WTC11 (cell line): Measurements from ENCODE around the gene GIMAP2. TPM values are rescaled to one million over a fixed set of nuclear protein-coding genes. Genes with fewer than 3 reads are reported as not detected.

ENCODE experiments used
- ATAC-seq: fragments of 200-7000 bp; cut with Tn5 transposase; 2 replicates; pipeline ENCODE4 v1.10.0; 2021; ENCODE audit warnings: mild to moderate bottlenecking, moderate library complexity
- CTCF ChIA-PET: fragments of 300-600 bp; sonication (Branson Sonifier 250); formaldehyde crosslinking; loops from one replicate; lab custom pipeline; 2021; ENCODE audit warnings: antibody characterized with exemption; lab: Charles Lee
- POLR2A ChIA-PET: fragments of 350-600 bp; sonication (Branson Sonifier 250); formaldehyde crosslinking; loops from one replicate; lab custom pipeline; 2021; ENCODE audit warnings: antibody characterized with exemption; lab: Charles Lee
- DNase-seq: peaks from one replicate; pipeline ENCODE4 v3.0.0; 2021; ENCODE audit warnings: low spot score
- H3K27ac Mint-ChIP-seq: 2 replicates; pipeline ENCODE4 v1.8.0; 2021; ENCODE audit warnings: mixed read lengths
- H3K27me3 Mint-ChIP-seq: 2 replicates; pipeline ENCODE4 v1.8.0; 2021; ENCODE audit warnings: low read depth, mild to moderate bottlenecking, moderate library complexity, mixed read lengths
- H3K36me3 Mint-ChIP-seq: 2 replicates; pipeline ENCODE4 v1.8.0; 2021; ENCODE audit warnings: mixed read lengths
- H3K4me1 Mint-ChIP-seq: 2 replicates; pipeline ENCODE4 v1.8.0; 2022; ENCODE audit warnings: mixed read lengths
- H3K4me3 Mint-ChIP-seq: 2 replicates; pipeline ENCODE4 v1.8.0; 2021; ENCODE audit warnings: mild to moderate bottlenecking, moderate library complexity, mixed read lengths
- H3K9me3 Mint-ChIP-seq: 2 replicates; pipeline ENCODE4 v1.8.0; 2021; ENCODE audit warnings: mixed read lengths
- EMX1 ChIP-seq: fragments of 250-450 bp; sonication (Bioruptor Pico); IDR thresholded peaks from 2 replicates; pipeline ENCODE4 v1.8.0; 2021; ENCODE audit warnings: mild to moderate bottlenecking
- GTF2I ChIP-seq: fragments of 250-450 bp; sonication (Bioruptor Pico); conservative IDR thresholded peaks from 2 replicates; pipeline ENCODE4 v1.4.0; 2021; ENCODE audit warnings: mild to moderate bottlenecking
- KAT7 ChIP-seq: sonication (generic); formaldehyde crosslinking; IDR thresholded peaks from 2 replicates; pipeline ENCODE4 v1.8.1; 2023; ENCODE audit warnings: missing genetic modification reagents, mild to moderate bottlenecking, borderline replicate concordance
- NR2C2 ChIP-seq: sonication (generic); formaldehyde crosslinking; IDR thresholded peaks from 2 replicates; pipeline ENCODE4 v1.8.0; 2022; ENCODE audit warnings: mild to moderate bottlenecking, missing genetic modification reagents
- OVOL2 ChIP-seq: fragments of 250-450 bp; sonication (Bioruptor Pico); IDR thresholded peaks from 2 replicates; pipeline ENCODE4 v1.9.0; 2021; ENCODE audit warnings: mild to moderate bottlenecking, borderline replicate concordance
- RELA ChIP-seq: sonication (generic); formaldehyde crosslinking; IDR thresholded peaks from 2 replicates; pipeline ENCODE4 v1.8.1; 2022; ENCODE audit warnings: missing genetic modification reagents, mild to moderate bottlenecking, borderline replicate concordance
- ZBTB21 ChIP-seq: sonication (generic); formaldehyde crosslinking; IDR thresholded peaks from 2 replicates; pipeline ENCODE4 v1.8.1; 2023; ENCODE audit warnings: mild to moderate bottlenecking, missing genetic modification reagents, borderline replicate concordance
- ZNF671 ChIP-seq: fragments of 250-450 bp; sonication (Bioruptor Pico); IDR thresholded peaks from 2 replicates; pipeline ENCODE4 v1.8.0; 2021; ENCODE audit warnings: mild to moderate bottlenecking
- total RNA-seq: library from RNA; stranded (reverse); gene quantifications from 3 replicates; pipeline ENCODE4 v1.2.3, GENCODE V29; 2021
- TF ChIP-seq, protein P1 (sequence below): fragments of 250-450 bp; sonication (Bioruptor Pico); IDR thresholded peaks from 2 replicates; pipeline ENCODE4 v1.9.0; 2021; ENCODE audit warnings: mild to moderate bottlenecking
- TF ChIP-seq, protein P2 (sequence below): fragments of 250-450 bp; sonication (Bioruptor Pico); IDR thresholded peaks from 2 replicates; pipeline ENCODE4 v1.9.0; 2021; ENCODE audit warnings: moderate library complexity, mild to moderate bottlenecking, inconsistent platforms, borderline replicate concordance
- TF ChIP-seq, protein P3 (sequence below): fragments of 250-450 bp; sonication (Bioruptor Pico); IDR thresholded peaks from 2 replicates; pipeline ENCODE4 v1.9.0; 2021; ENCODE audit warnings: mild to moderate bottlenecking
- TF ChIP-seq, protein P4 (sequence below): sonication (generic); formaldehyde crosslinking; IDR thresholded peaks from 2 replicates; pipeline ENCODE4 v1.8.1; 2023; ENCODE audit warnings: mild to moderate bottlenecking, missing genetic modification reagents
- TF ChIP-seq, protein P5 (sequence below): sonication (generic); formaldehyde crosslinking; IDR thresholded peaks from 2 replicates; pipeline ENCODE4 v1.8.1; 2023; ENCODE audit warnings: mild to moderate bottlenecking, missing genetic modification reagents, moderate library complexity
- TF ChIP-seq, protein P6 (sequence below): fragments of 200-600 bp; IDR thresholded peaks from 2 replicates; pipeline ENCODE4 v1.8.0; 2022; ENCODE audit warnings: antibody characterized with exemption
- TF ChIP-seq, protein P7 (sequence below): fragments of 250-450 bp; sonication (Bioruptor Pico); IDR thresholded peaks from 2 replicates; pipeline ENCODE4 v2.1.2; 2022; ENCODE audit warnings: mild to moderate bottlenecking, moderate library complexity

The GIMAP2 gene
- total RNA-seq, 1 experiment from 2014 or later, result 0.15 TPM

DNA sequence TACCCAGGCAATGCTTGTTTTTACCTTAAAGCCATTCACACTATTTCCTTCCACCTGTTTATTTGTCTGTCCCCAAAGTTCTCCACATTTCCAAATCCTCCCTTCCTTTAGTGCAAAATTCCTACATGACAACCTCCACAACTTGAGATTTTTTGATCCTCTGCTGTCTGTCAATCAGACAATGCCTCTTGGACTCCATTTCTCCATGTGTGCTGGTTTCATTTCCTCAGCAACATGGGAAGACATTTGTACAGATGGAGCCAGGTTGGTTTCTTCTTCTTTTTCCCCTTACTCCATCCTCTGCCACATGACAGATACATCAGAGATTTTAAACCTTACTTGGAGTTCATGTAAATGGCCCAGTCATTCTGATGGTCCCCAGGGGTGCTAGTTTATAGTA lies 19.1 kb upstream of the GIMAP2 start:
- ATAC-seq (no peak), DNase-seq (no peak)
- TF ChIP-seq NR2C2, result no peak
- TF ChIP-seq, protein P1, sequence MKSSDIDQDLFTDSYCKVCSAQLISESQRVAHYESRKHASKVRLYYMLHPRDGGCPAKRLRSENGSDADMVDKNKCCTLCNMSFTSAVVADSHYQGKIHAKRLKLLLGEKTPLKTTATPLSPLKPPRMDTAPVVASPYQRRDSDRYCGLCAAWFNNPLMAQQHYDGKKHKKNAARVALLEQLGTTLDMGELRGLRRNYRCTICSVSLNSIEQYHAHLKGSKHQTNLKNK, result no peak
- TF ChIP-seq, protein P2, sequence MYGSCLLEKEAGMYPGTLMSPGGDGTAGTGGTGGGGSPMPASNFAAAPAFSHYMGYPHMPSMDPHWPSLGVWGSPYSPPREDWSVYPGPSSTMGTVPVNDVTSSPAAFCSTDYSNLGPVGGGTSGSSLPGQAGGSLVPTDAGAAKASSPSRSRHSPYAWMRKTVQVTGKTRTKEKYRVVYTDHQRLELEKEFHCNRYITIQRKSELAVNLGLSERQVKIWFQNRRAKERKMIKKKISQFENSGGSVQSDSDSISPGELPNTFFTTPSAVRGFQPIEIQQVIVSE, result no peak
- TF ChIP-seq, protein P3, sequence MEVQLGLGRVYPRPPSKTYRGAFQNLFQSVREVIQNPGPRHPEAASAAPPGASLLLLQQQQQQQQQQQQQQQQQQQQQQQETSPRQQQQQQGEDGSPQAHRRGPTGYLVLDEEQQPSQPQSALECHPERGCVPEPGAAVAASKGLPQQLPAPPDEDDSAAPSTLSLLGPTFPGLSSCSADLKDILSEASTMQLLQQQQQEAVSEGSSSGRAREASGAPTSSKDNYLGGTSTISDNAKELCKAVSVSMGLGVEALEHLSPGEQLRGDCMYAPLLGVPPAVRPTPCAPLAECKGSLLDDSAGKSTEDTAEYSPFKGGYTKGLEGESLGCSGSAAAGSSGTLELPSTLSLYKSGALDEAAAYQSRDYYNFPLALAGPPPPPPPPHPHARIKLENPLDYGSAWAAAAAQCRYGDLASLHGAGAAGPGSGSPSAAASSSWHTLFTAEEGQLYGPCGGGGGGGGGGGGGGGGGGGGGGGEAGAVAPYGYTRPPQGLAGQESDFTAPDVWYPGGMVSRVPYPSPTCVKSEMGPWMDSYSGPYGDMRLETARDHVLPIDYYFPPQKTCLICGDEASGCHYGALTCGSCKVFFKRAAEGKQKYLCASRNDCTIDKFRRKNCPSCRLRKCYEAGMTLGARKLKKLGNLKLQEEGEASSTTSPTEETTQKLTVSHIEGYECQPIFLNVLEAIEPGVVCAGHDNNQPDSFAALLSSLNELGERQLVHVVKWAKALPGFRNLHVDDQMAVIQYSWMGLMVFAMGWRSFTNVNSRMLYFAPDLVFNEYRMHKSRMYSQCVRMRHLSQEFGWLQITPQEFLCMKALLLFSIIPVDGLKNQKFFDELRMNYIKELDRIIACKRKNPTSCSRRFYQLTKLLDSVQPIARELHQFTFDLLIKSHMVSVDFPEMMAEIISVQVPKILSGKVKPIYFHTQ (CRISPR knock-in tag), result no peak
- TF ChIP-seq ZNF671, result no peak
- TF ChIP-seq ZBTB21 (CRISPR knock-in tag), result no peak
- ChIA-PET POLR2A (no interaction called here), CTCF (no interaction called here)
- peaks cover 36% of the 10 kb centered on the region for H3K27me3 Mint-ChIP-seq
- H3K9me3 Mint-ChIP-seq, result peaks cover 10% of the 10 kb centered on the region
- no peak overlapping the region for H3K27ac Mint-ChIP-seq
- H3K4me1 Mint-ChIP-seq, result no peaks in the 10 kb centered on the region
- no peaks in the 10 kb centered on the region for H3K36me3 Mint-ChIP-seq
- no peak overlapping the region for H3K4me3 Mint-ChIP-seq

DNA sequence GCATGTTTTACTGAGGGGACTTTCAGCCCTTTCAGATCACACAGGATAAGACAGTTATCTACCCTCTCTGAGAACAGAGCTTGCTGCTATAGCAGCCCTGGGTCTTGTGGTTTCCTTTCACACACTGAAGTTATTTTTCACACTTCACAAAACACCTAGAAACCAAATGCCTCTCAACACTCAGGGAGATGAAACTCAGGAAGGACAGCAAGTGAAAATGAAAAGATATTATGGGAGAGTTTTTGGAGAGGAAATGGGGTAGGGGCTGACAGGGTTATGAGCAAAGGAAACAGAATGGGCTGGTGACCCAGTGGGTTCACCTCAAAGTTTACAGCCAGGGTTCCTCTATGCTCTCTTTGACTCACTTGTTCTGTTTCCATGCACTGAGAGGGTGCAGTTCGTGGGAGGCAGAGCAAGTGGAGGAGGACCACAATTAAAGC lies 17.0 kb upstream of the GIMAP2 start:
- H3K27me3 Mint-ChIP-seq, result peaks cover 46% of the 10 kb centered on the region
- H3K4me1 Mint-ChIP-seq, result no peaks in the 10 kb centered on the region
- TF ChIP-seq, protein P4, sequence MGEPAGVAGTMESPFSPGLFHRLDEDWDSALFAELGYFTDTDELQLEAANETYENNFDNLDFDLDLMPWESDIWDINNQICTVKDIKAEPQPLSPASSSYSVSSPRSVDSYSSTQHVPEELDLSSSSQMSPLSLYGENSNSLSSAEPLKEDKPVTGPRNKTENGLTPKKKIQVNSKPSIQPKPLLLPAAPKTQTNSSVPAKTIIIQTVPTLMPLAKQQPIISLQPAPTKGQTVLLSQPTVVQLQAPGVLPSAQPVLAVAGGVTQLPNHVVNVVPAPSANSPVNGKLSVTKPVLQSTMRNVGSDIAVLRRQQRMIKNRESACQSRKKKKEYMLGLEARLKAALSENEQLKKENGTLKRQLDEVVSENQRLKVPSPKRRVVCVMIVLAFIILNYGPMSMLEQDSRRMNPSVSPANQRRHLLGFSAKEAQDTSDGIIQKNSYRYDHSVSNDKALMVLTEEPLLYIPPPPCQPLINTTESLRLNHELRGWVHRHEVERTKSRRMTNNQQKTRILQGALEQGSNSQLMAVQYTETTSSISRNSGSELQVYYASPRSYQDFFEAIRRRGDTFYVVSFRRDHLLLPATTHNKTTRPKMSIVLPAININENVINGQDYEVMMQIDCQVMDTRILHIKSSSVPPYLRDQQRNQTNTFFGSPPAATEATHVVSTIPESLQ (CRISPR knock-in tag), result no peak
- TF ChIP-seq, protein P5, sequence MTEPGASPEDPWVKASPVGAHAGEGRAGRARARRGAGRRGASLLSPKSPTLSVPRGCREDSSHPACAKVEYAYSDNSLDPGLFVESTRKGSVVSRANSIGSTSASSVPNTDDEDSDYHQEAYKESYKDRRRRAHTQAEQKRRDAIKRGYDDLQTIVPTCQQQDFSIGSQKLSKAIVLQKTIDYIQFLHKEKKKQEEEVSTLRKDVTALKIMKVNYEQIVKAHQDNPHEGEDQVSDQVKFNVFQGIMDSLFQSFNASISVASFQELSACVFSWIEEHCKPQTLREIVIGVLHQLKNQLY, result no peak
- TF ChIP-seq RELA (CRISPR knock-in tag), result no peak
- TF ChIP-seq, protein P6, sequence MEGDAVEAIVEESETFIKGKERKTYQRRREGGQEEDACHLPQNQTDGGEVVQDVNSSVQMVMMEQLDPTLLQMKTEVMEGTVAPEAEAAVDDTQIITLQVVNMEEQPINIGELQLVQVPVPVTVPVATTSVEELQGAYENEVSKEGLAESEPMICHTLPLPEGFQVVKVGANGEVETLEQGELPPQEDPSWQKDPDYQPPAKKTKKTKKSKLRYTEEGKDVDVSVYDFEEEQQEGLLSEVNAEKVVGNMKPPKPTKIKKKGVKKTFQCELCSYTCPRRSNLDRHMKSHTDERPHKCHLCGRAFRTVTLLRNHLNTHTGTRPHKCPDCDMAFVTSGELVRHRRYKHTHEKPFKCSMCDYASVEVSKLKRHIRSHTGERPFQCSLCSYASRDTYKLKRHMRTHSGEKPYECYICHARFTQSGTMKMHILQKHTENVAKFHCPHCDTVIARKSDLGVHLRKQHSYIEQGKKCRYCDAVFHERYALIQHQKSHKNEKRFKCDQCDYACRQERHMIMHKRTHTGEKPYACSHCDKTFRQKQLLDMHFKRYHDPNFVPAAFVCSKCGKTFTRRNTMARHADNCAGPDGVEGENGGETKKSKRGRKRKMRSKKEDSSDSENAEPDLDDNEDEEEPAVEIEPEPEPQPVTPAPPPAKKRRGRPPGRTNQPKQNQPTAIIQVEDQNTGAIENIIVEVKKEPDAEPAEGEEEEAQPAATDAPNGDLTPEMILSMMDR, result no peak
- TF ChIP-seq, protein P1, result no peak
- no peak for TF ChIP-seq KAT7 (CRISPR knock-in tag)
- no peak for TF ChIP-seq OVOL2 (CRISPR knock-in tag)
- TF ChIP-seq GTF2I, result no peak
- no peak for TF ChIP-seq EMX1 (CRISPR knock-in tag)
- TF ChIP-seq, protein P7, sequence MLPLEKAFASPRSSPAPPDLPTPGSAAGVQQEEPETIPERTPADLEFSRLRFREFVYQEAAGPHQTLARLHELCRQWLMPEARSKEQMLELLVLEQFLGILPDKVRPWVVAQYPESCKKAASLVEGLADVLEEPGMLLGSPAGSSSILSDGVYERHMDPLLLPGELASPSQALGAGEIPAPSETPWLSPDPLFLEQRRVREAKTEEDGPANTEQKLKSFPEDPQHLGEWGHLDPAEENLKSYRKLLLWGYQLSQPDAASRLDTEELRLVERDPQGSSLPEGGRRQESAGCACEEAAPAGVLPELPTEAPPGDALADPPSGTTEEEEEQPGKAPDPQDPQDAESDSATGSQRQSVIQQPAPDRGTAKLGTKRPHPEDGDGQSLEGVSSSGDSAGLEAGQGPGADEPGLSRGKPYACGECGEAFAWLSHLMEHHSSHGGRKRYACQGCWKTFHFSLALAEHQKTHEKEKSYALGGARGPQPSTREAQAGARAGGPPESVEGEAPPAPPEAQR, result no peak
- DNase-seq, result no peak
- POLR2A ChIA-PET, result no interaction called here
- H3K27ac Mint-ChIP-seq, result no peak overlapping the region
- peaks cover 2% of the 10 kb centered on the region; the same call in 1 of the 2 replicates for H3K36me3 Mint-ChIP-seq
- peaks cover 20% of the 10 kb centered on the region for H3K9me3 Mint-ChIP-seq
- H3K4me3 Mint-ChIP-seq, result no peak overlapping the region
- ATAC-seq, result no peak
- CTCF ChIA-PET, result no interaction called here
